ENCODE data around the gene NPC1L1.
"Not testable (repeated sequence)": the region's sequence is repeated elsewhere in the genome, so short reads cannot be mapped to it uniquely, and the experiment has no call there.

NPC1L1 gene

DNA sequence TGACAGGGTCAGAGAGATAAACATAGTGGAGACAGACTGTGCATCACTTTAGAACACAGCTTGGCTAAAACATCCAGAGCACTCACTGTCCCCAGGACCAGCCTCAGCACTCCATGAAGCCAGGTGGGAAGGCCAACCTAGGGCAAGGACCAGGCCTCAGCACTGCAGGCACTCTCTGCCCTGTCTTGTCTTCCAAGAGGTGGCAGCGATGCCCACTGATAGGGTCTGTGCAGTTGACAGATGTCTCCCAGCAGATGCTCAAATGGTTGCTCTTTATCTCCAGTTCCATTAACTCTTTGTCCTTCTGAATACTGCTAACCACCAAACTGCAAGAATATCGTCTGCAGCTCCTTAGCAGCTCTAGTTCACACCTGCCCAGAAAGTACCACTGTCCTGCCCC is 23.5 kb upstream of the NPC1L1 start:
- no peak for DNase-seq (ENCODE audit: low spot score)

GRCh38 chr7:44563171-44563679 is 22.1 kb upstream of the NPC1L1 start:
- DNase-seq (ENCODE audit: low spot score) = no peak

GRCh38 chr7:44562622-44562962 is 21.5 kb upstream of the NPC1L1 start:
- DNase-seq (ENCODE audit: low spot score) = not testable (repeated sequence)

GRCh38 chr7:44561962-44562621 is 21.0 kb upstream of the NPC1L1 start:
- peak; percentile 78 for DNase-seq (ENCODE audit: low spot score)

DNA sequence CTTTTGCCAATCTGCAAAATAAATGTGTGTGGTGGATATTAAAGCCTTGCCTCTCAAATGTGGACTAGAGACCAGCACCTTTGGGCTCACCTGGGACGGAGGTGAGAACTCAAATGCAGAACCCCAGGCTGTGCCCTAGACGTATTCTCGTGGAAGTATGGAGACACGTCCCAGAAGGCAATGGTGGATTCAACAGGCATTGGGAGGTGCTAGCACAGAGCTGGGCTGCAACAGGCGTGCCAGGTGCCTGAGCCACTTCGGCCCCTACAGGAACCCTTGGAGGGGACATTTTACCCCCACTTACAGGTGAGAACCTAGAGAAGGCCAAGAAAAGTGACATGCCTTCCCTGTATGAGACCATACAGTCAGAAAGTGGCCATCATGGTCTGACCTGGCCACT is 20.4 kb upstream of the NPC1L1 start:
- DNase-seq (ENCODE audit: low spot score) = no peak

DNA sequence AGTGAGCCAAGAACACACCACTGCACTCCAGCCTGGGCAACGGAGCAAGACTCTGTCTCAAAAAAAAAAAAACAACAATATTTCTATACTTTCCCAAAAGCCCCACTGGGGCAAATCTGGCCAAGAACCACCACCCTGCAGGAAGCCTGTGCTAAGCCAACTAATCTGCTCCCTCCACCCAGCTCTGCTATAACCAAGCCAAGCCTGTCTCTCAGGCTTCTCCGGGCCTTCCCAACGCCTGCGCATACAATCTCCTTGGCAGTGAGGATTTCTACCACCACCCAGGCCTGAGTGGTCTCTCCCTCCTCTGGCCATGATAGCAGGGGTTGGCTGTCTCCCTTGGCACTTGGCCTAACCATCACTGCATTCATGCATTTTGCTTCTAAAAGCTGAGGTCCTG is 18.4 kb upstream of the NPC1L1 start:
- DNase-seq (ENCODE audit: low spot score) = no peak

DNA sequence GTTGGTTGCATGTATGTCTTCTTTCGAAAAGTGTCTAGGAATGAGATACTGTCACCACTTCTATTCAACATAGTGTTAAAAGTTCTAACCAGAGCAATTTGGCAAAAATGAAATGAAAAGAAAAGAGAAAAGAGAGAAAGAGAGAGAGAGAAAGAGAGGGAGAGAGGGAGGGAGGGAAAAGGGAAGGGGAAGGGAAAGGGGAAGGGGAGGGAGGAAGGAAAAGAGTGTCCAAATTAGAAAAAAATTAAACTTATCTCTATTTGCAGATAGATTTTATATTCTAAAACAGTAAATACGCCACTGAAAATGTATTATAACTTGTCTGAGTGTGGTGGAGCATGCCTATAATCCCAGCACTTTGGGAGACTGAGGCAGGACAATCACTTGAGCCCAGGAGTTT is 16.4 kb upstream of the NPC1L1 start:
- no peak for DNase-seq (ENCODE audit: low spot score)

DNA sequence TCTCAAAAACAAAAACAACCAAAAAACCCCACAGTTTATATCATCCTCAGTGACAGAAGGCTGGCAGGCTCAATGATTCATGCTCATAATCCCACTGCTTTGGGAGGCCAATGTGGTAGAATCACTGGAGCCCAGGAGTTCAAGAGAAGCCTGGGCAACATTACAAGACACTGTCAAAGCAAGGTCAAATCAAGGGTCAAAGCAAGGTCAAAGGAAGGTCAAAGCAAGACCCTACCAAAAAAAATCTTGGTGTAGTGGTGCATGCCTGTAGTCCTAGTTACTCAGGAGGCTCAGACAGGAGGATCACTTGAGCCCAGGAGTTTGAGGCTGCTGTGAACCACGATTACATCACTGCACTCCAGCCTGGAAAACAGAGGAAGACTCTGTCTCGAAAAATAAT is 14.2 kb upstream of the NPC1L1 start:
- no peak for DNase-seq (ENCODE audit: low spot score)

DNA sequence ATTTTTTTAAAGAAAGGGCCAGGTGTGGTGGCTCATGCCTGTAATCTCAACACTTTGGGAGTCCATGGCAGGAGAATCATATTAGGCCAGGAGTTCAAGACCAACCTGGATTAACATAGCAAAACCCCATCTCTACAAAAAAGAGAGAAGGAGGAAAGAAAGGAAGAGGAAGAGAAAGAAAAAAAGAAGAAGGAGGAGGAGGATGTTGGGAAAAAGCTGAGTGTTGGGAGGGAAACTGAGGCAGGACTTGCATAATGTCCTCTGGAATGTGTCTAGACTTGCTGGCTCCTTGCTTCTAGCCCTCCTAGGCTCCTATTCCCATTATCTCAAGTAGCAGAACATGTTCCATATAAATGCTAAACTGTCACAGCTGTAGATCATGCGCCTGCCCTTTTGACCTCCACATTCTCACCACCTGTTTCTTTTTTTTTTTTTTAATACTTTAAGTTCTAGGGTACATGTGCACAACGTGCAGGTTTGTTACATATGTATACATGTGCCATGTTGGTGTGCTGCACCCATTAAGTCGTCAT is 11.4 kb upstream of the NPC1L1 start:
- DNase-seq (ENCODE audit: low spot score) = not testable (repeated sequence)

GRCh38 chr7:44549457-44549856 is 8.3 kb upstream of the NPC1L1 start:
- DNase-seq (ENCODE audit: low spot score) = no peak

DNA sequence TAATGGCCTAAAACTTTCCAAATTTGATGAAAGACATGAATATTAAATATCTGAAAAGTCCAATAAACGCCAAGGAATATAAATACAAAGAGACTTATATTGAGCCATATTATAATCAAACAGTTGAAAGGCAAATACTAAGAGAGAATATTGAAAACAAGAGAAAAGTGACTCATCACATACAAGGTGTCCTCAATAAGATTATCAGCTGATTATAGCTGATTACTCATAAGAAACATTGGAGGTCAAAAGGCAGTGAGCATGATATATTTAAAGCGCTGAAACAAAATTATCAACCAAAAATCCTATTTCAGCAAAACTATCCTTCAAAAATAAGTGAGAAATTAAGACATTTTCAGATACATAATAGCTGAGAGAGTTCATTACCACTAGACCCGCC is 7.8 kb upstream of the NPC1L1 start:
- DNase-seq (ENCODE audit: low spot score) = no peak

GRCh38 chr7:44547536-44548231 is 6.6 kb upstream of the NPC1L1 start:
- DNase-seq (ENCODE audit: low spot score) = no peak

DNA sequence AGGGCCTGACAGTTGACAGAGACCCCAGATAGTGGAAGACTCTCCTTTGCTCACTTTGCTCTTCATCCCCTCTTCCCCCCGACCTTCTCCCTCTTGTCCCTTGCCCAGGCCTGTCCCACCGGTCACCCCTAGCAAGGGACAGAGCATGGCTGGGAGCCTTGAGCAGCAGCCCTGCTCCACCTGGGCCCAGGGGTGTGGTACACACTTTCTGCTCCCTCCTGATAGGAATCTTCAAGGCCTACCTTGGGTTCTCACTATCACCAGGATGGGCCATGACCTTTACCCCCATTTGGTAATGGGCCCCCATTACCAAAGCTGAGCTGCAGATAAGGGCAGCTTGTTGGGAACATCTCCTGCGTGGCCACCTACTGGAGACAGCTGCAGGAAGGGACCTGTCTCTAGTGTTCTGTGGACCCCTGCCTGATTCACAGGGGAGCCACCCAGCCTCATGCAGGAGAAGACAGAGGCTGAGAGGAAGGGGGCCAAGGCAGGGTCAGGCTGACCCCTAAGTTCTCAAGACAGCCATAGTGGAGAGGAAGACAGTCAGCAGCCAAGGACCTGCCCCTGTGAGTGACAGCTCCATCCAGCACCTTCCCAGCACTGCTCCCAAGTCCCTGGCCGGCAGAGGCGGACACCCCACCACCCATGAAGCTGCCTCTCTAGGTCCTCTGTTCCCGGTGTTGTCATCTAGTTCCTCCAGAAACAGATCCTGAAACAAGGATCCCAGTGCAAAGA is 913 bp upstream of the NPC1L1 start:
- DNase-seq (ENCODE audit: low spot score) = no peak

GRCh38 chr7:44540592-44541027 is 520 bp downstream of the NPC1L1 start:
- DNase-seq (ENCODE audit: low spot score) = no peak

DNA sequence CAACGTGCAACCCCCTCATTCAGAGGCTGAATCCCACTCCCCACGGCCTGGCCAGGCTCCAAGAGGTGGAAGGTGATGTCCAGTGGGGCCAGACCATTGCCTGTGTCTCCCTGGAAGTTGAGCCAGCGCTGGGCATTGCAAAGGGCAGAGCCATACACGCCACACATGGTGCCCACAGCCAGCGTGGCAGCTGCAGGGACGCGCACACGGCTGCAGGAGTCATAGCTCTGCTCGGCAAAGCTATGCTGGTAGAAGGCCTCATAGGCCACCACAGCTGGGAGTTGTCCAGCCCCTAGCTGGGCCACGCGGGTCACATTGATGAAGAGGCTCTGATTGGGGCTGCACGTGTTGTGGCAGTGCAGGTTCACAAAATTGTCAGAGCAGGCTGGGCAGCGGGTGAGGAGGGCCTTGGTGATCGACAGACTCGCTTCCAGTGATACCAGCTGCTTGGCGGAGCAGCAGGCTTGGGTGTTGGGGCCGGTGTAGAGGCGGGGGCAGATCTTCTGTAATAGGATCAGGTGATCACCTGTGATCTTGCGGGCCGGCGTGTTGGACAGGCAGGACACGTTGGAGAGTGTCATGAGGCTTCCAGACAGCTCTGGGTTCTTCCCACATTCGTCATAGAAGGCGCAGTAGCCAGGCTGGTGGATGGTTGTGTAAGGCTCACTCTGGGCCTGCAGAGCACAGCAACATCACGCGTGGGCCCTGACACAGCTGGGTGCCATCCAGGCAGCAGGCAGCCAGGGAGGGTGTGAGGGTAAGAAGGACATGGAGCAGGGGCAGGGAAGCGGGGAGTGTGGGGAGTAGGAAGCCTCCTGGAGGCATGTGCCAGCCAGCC is 1.2 kb downstream of the NPC1L1 start:
- no peak for DNase-seq (ENCODE audit: low spot score)

DNA sequence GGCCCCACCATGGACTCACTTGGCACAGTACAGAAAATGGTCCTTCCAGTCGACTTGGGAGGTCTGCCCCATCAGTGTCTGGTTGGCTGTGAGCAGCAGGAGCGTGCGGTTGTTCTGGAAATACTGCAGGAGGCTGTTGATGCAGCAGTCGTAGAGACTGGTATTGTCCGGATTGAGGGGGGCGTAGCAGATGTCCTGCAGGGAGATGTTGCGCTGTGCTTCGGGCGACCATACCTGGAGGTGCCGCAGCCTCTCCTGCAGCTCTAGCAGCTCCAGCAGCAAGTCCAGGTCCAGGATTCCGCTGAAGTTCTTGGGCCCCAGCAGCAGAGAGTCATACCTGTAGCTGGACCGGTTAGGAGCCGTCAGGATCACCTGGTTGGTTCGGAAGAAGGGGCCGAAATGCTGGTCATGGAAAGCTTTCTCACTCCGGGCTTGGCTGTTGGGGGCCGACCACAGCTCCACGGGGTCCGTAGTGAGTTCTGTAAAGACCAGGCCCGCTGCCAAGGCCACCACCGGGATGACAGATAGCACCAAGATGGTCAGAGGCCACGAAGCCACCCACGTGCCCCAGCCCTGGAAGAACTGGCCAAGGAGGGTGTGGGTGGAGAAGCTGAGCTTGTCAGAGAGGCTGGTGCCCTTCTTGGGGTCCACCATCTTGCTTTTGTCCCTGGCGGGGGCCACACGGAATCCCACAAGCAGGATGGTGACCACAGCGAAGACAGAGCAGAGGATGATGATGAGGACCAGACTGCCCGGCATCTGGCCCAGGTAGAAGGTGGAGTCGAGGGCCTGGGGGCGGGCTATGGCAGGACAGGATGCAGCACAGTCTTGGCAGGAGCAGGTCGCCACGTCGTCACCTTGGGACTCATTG is 2.1 kb downstream of the NPC1L1 start:
- DNase-seq (ENCODE audit: low spot score) = no peak

DNA sequence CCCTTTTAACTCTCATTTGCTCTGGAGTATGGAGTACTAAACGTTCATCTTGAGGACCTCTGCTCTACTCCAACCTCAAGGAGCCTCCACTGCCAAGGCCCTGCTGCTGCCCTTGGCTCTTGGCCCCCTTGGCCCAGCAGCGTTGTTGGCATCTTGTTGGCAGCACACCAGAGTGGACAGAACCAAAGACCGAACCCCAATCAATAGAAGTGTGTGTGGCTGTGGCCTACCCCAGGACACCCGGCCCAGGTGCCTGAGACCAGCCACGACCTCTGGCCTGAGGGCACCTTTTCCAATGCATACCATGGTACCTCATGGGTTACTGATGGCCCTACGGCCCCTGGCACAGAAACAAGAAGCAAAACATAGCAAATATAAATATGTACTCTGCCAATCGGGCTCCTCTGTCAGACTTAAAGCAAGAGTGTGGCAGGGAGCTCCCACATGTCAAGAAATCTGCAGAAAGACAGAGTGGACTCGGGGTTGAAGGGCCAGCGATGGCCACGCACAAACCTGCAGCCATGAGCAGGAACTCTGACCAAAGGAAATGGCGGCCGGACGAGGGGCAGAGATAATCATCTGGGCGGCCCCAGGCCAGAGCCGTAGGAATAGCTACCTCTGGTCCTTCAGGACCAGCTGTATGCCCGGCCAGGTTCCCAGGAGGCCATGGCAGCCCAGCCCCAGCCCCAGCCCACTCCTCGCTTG is 2.9 kb downstream of the NPC1L1 start:
- no peak for DNase-seq (ENCODE audit: low spot score)

DNA sequence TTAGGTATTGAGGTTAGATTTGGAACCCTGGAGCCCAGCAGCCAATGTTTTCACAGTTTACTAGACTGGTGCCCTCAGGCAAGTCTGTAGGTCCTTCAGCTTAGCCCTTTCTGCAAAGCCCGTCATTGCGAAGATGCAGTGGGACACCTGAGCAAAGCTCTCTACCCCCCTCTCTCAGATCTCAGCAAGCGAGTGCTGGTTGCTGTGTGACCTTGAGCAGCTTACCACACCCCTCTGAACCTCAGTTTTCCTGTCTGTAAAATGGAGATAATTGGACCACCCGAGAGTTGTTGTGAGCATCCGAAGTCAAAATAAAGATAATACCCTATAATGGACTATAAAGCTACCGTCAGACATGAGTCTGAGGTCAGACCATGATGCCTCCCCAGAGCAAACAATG is 3.7 kb downstream of the NPC1L1 start:
- no peak for DNase-seq (ENCODE audit: low spot score)

DNA sequence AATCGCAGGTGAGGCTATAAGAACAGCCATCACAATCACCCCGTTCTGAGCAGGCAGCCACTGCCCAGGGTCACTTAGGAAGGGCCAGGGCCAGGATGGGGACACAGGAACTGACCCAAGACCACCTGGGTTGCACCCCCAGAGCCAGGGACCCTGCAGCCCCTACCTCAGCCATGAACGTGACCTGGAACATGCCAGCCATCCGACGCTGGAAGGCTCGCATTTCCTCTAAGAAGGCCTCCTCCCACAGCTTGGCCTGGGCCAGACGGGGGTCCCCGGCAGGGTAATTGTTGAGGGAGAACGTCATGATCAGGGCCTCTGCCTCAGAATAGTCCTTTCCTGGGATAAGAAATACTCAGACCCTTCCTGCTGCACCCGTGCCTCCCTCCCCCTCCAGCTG is 5.0 kb downstream of the NPC1L1 start:
- DNase-seq (ENCODE audit: low spot score) = no peak

GRCh38 chr7:44535348-44536064 is 5.6 kb downstream of the NPC1L1 start:
- DNase-seq (ENCODE audit: low spot score) = no peak

Measured in RKO (cell line).